ENCODE data around the gene PRAMEF12.

GRCh38 chr1:12771186-12771585 is 2.4 kb upstream of the PRAMEF12 start:
- TF ChIP-seq ZFP30 (CRISPR knock-in tag; IDR thresholded peaks at IDR 0.05) (no peak), ZFP3 (CRISPR knock-in tag; IDR thresholded peaks at IDR 0.05) (no peak), CREB5 (CRISPR knock-in tag; IDR thresholded peaks at IDR 0.05; ENCODE audit: low read depth) (no peak), RARB (CRISPR knock-in tag; IDR thresholded peaks at IDR 0.05) (no peak), TOX (CRISPR knock-in tag; IDR thresholded peaks at IDR 0.05; ENCODE audit: borderline replicate concordance) (no peak), BACH2 (CRISPR knock-in tag; IDR thresholded peaks at IDR 0.05; ENCODE audit: borderline replicate concordance) (no peak), ISL1 (CRISPR knock-in tag; IDR thresholded peaks at IDR 0.05) (no peak), SNAI2 (CRISPR knock-in tag; IDR thresholded peaks at IDR 0.05) (no peak)

Measured in SK-N-SH treated with all-trans-retinoic acid at 6 μM for 48 hours (cell line).